ENCODE measurements around the gene ELP5.

DNA sequence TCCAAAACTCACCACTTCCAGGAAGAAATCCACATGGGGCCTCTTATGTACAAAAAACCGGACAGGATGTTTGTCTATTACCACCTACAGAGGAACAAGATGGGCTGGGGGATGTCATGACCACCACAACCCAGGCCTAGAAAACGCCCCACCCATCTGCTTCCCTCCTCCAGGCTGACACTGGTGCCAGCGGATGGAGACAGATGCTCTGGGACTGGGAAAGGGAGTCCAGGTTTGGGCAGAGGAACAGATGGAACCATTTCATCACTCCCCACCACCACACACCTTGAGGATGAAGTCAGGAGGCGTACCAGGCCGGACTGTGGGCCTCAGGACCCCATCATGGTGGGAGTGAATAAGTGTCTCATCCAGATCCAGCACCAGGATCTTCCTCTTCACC lies 5.2 kb upstream of the ELP5 start:
- TF ChIP-seq POLR2AphosphoS5 (IDR thresholded peaks at IDR 0.05; ENCODE audit: low read depth) (no peak), REST (IDR thresholded peaks at IDR 0.05; ENCODE audit: insufficient replicate concordance, low read depth) (no peak)
- TF ChIP-seq, protein P1, sequence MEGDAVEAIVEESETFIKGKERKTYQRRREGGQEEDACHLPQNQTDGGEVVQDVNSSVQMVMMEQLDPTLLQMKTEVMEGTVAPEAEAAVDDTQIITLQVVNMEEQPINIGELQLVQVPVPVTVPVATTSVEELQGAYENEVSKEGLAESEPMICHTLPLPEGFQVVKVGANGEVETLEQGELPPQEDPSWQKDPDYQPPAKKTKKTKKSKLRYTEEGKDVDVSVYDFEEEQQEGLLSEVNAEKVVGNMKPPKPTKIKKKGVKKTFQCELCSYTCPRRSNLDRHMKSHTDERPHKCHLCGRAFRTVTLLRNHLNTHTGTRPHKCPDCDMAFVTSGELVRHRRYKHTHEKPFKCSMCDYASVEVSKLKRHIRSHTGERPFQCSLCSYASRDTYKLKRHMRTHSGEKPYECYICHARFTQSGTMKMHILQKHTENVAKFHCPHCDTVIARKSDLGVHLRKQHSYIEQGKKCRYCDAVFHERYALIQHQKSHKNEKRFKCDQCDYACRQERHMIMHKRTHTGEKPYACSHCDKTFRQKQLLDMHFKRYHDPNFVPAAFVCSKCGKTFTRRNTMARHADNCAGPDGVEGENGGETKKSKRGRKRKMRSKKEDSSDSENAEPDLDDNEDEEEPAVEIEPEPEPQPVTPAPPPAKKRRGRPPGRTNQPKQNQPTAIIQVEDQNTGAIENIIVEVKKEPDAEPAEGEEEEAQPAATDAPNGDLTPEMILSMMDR (IDR thresholded peaks at IDR 0.05; ENCODE audit: insufficient read depth, low read length), result no peak
